WTC11 (cell line): ENCODE measurements around the gene OLFM2. TPM values are rescaled to one million over a fixed set of nuclear protein-coding genes. Genes with fewer than 3 reads are reported as not detected.
A peak's percentile ranks its signal among the peaks of the same experiment; 100 is the strongest.

Source experiments
- ATAC-seq: fragments of 200-7000 bp; cut with Tn5 transposase; 2 replicates; pipeline ENCODE4 v1.10.0; 2021; ENCODE audit warnings: mild to moderate bottlenecking, moderate library complexity
- CTCF ChIA-PET: fragments of 300-600 bp; sonication (Branson Sonifier 250); formaldehyde crosslinking; loops from one replicate; lab custom pipeline; 2021; ENCODE audit warnings: antibody characterized with exemption; lab: Charles Lee
- POLR2A ChIA-PET: fragments of 350-600 bp; sonication (Branson Sonifier 250); formaldehyde crosslinking; loops from one replicate; lab custom pipeline; 2021; ENCODE audit warnings: antibody characterized with exemption; lab: Charles Lee
- DNase-seq: peaks from one replicate; pipeline ENCODE4 v3.0.0; 2021; ENCODE audit warnings: low spot score
- H3K27ac Mint-ChIP-seq: 2 replicates; pipeline ENCODE4 v1.8.0; 2021; ENCODE audit warnings: mixed read lengths
- H3K27me3 Mint-ChIP-seq: 2 replicates; pipeline ENCODE4 v1.8.0; 2021; ENCODE audit warnings: low read depth, mild to moderate bottlenecking, moderate library complexity, mixed read lengths
- H3K36me3 Mint-ChIP-seq: 2 replicates; pipeline ENCODE4 v1.8.0; 2021; ENCODE audit warnings: mixed read lengths
- H3K4me1 Mint-ChIP-seq: 2 replicates; pipeline ENCODE4 v1.8.0; 2022; ENCODE audit warnings: mixed read lengths
- H3K4me3 Mint-ChIP-seq: 2 replicates; pipeline ENCODE4 v1.8.0; 2021; ENCODE audit warnings: mild to moderate bottlenecking, moderate library complexity, mixed read lengths
- H3K9me3 Mint-ChIP-seq: 2 replicates; pipeline ENCODE4 v1.8.0; 2021; ENCODE audit warnings: mixed read lengths
- CREB1 ChIP-seq: sonication (generic); formaldehyde crosslinking; IDR thresholded peaks from 2 replicates; pipeline ENCODE4 v1.8.0; 2023; ENCODE audit warnings: mild to moderate bottlenecking, missing genetic modification reagents
- E2F1 ChIP-seq: sonication (generic); formaldehyde crosslinking; IDR thresholded peaks from 2 replicates; pipeline ENCODE4 v1.8.0; 2022; ENCODE audit warnings: mild to moderate bottlenecking, missing genetic modification reagents
- EMX1 ChIP-seq: fragments of 250-450 bp; sonication (Bioruptor Pico); IDR thresholded peaks from 2 replicates; pipeline ENCODE4 v1.8.0; 2021; ENCODE audit warnings: mild to moderate bottlenecking
- KAT7 ChIP-seq: sonication (generic); formaldehyde crosslinking; IDR thresholded peaks from 2 replicates; pipeline ENCODE4 v1.8.1; 2023; ENCODE audit warnings: missing genetic modification reagents, mild to moderate bottlenecking, borderline replicate concordance
- MLX ChIP-seq: sonication (generic); formaldehyde crosslinking; IDR thresholded peaks from 2 replicates; pipeline ENCODE4 v1.8.1; 2023; ENCODE audit warnings: mild to moderate bottlenecking, missing genetic modification reagents, moderate library complexity
- NR3C1 ChIP-seq: sonication (generic); formaldehyde crosslinking; conservative IDR thresholded peaks from 2 replicates; pipeline ENCODE4 v1.8.1; 2023; ENCODE audit warnings: low read depth, mild to moderate bottlenecking, missing genetic modification reagents
- SOX15 ChIP-seq: fragments of 250-450 bp; sonication (Bioruptor Pico); IDR thresholded peaks from 2 replicates; pipeline ENCODE4 v1.9.0; 2021; ENCODE audit warnings: mild to moderate bottlenecking
- TP53 ChIP-seq: sonication (generic); formaldehyde crosslinking; IDR thresholded peaks from 2 replicates; pipeline ENCODE4 v1.8.1; 2023; ENCODE audit warnings: mild to moderate bottlenecking, missing genetic modification reagents
- ZBTB21 ChIP-seq: sonication (generic); formaldehyde crosslinking; IDR thresholded peaks from 2 replicates; pipeline ENCODE4 v1.8.1; 2023; ENCODE audit warnings: mild to moderate bottlenecking, missing genetic modification reagents, borderline replicate concordance
- ZNF121 ChIP-seq: sonication (generic); formaldehyde crosslinking; IDR thresholded peaks from 2 replicates; pipeline ENCODE4 v1.8.0; 2023; ENCODE audit warnings: missing genetic modification reagents
- ZNF423 ChIP-seq: fragments of 250-450 bp; sonication (Bioruptor Pico); IDR thresholded peaks from 2 replicates; pipeline ENCODE4 v2.1.2; 2022; ENCODE audit warnings: mild to moderate bottlenecking, moderate library complexity
- ZNF671 ChIP-seq: fragments of 250-450 bp; sonication (Bioruptor Pico); IDR thresholded peaks from 2 replicates; pipeline ENCODE4 v1.8.0; 2021; ENCODE audit warnings: mild to moderate bottlenecking
- total RNA-seq: library from RNA; stranded (reverse); gene quantifications from 3 replicates; pipeline ENCODE4 v1.2.3, GENCODE V29; 2021
- TF ChIP-seq, protein P1 (sequence below): fragments of 250-450 bp; sonication (Bioruptor Pico); conservative IDR thresholded peaks from 2 replicates; pipeline ENCODE4 v1.9.0; 2021; ENCODE audit warnings: mild to moderate bottlenecking
- TF ChIP-seq, protein P2 (sequence below): sonication (generic); formaldehyde crosslinking; IDR thresholded peaks from 2 replicates; pipeline ENCODE4 v1.8.0; 2023; ENCODE audit warnings: mild to moderate bottlenecking, missing genetic modification reagents

The OLFM2 gene
- total RNA-seq, 1 experiment from 2014 or later = 66.0 TPM

- no peak for TF ChIP-seq TP53 (CRISPR knock-in tag)
- no peak for TF ChIP-seq ZNF423 (CRISPR knock-in tag)
- TF ChIP-seq SOX15 (CRISPR knock-in tag) = no peak
- TF ChIP-seq, protein P1, sequence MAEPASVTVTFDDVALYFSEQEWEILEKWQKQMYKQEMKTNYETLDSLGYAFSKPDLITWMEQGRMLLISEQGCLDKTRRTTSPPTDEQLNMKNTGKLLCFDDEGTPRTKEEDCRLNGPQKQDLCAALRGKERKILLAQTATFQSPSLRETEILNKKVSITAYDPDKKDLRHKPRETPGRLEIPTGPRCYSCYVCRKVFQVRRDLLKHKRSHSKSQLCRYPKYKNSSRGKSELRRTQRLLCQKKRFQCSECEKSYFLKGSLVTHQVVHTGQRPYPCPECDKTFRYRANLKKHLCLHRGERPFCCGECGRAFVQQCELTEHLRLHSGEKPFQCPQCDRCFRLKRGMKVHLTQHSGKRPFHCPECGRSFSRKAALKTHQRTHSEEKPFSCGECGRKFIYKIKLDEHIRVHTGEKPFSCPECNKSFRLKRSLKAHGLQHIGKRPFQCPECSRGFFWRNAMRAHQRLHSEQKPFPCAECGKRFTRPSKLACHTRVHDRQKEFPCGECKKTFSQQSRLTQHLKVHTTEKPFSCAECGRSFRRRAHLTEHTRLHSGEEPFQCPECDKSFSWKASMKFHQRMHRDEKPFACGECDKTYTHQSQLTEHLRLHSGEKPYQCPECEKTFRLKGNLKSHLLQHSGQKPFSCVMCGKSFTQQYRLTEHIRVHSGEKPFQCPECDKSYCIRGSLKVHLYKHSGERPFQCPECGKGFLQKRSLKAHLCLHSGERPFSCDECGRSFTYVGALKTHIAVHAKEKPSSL (CRISPR knock-in tag) = no peak
- Mint-ChIP-seq H3K9me3 (no peaks in the 10 kb centered on the region), H3K27me3 (no peaks in the 10 kb centered on the region), H3K4me1 (peaks cover 5% of the 10 kb centered on the region), H3K36me3 (no peaks in the 10 kb centered on the region; the same call in 1 of the 2 replicates), H3K4me3 (no peak overlapping the region), H3K27ac (no peak overlapping the region)
- ChIA-PET CTCF (interaction anchor here (2.2 kb wide), 1 partner anchor 146 kb away, joined by 7 read pairs; no protein-coding TSS in a partner anchor), POLR2A (no interaction called here)
- ATAC-seq (no peak), DNase-seq (no peak)
Observed at GRCh38 chr19:9881720-9882119, 54.6 kb downstream of the OLFM2 start.

- ChIA-PET CTCF (no interaction called here), POLR2A (interaction anchor here (0.7 kb wide), 1 partner anchor 28 kb away, joined by 7 read pairs; no protein-coding TSS in a partner anchor)
- Mint-ChIP-seq H3K4me1 (peaks cover 6% of the 10 kb centered on the region), H3K27ac (no peak overlapping the region), H3K9me3 (no peaks in the 10 kb centered on the region), H3K4me3 (no peak overlapping the region), H3K36me3 (no peaks in the 10 kb centered on the region; the same call in 1 of the 2 replicates), H3K27me3 (no peaks in the 10 kb centered on the region)
- ATAC-seq (no peak), DNase-seq (no peak)
- no peak for TF ChIP-seq NR3C1
- TF ChIP-seq ZNF121 (CRISPR knock-in tag) = peak; percentile 61; the same call in 1 of the 2 replicates
Observed at GRCh38 chr19:9878511-9879196, 57.7 kb downstream of the OLFM2 start.

DNA sequence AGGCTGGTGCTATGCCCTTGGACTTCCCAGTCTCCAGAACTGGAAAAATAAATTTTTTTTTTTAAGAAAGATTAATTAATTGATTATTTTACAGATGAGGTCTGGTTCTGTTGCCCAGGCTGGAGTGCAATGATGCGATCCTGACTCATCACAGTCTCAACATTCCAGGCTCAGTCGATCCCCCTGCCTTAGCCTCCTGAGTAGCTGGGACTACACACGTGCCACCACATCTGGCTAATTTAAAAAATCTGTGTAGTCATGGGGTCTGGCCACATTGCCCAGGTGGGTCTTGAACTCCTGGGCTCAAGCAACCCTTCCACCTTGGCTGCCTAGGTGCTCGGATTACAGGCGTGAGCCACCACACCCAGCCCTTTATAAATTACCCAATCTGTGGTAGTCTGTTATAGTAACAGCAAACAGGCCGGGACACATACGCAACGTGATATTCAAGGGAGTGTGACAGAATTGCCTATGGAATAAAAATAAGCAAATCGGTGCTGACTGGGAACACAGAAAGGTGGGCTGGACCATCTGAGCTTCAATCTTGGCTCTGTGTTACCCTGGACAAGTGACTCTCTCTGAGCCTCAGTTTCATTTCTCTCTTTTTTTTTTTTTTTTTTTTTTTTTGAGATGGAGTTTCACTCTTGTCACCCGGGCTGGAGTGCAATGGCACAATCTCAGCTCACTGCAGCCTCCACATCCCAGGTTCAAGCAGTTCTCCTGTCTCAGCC is 58.4 kb downstream of the OLFM2 start:
- CTCF ChIA-PET = no interaction called here
- POLR2A ChIA-PET = interaction anchor here (0.7 kb wide), 1 partner anchor 29 kb away, joined by 7 read pairs; no protein-coding TSS in a partner anchor
- no peaks in the 10 kb centered on the region for H3K27me3 Mint-ChIP-seq
- ATAC-seq = no peak
- H3K9me3 Mint-ChIP-seq = no peaks in the 10 kb centered on the region
- no peak overlapping the region for H3K4me3 Mint-ChIP-seq
- TF ChIP-seq EMX1 (CRISPR knock-in tag) (no peak), ZNF671 (no peak), MLX (CRISPR knock-in tag) (no peak), E2F1 (CRISPR knock-in tag) (no peak), ZBTB21 (CRISPR knock-in tag) (no peak), CREB1 (no peak), ZNF121 (CRISPR knock-in tag) (no peak), KAT7 (no peak), ZNF423 (CRISPR knock-in tag) (no peak)
- TF ChIP-seq, protein P2, sequence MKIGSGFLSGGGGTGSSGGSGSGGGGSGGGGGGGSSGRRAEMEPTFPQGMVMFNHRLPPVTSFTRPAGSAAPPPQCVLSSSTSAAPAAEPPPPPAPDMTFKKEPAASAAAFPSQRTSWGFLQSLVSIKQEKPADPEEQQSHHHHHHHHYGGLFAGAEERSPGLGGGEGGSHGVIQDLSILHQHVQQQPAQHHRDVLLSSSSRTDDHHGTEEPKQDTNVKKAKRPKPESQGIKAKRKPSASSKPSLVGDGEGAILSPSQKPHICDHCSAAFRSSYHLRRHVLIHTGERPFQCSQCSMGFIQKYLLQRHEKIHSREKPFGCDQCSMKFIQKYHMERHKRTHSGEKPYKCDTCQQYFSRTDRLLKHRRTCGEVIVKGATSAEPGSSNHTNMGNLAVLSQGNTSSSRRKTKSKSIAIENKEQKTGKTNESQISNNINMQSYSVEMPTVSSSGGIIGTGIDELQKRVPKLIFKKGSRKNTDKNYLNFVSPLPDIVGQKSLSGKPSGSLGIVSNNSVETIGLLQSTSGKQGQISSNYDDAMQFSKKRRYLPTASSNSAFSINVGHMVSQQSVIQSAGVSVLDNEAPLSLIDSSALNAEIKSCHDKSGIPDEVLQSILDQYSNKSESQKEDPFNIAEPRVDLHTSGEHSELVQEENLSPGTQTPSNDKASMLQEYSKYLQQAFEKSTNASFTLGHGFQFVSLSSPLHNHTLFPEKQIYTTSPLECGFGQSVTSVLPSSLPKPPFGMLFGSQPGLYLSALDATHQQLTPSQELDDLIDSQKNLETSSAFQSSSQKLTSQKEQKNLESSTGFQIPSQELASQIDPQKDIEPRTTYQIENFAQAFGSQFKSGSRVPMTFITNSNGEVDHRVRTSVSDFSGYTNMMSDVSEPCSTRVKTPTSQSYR = no peak
- no peak overlapping the region for H3K27ac Mint-ChIP-seq
- DNase-seq = no peak
- H3K4me1 Mint-ChIP-seq = 0 out of 2 replicates have a peak, but pooled peaks cover 2% of the 10 kb centered on the region
- H3K36me3 Mint-ChIP-seq = no peaks in the 10 kb centered on the region; the same call in 1 of the 2 replicates
